Spleen (tissue), 7 donors: Measurements from ENCODE around the gene SATB1.

Source experiments
- CTCF ChIP-seq, 11 experiments: fragments of 200-600 bp in 7 of 11; fragments of 450-650 bp in 4 of 11; sonication (generic) in 4 of 11; IDR thresholded peaks in 8 of 11; conservative IDR thresholded peaks in 3 of 11; 1 replicate in 7 of 11; 2 replicates in 4 of 11; pipeline versions ENCODE4 v1.4.0 to v1.8.0; 2016 to 2021; ENCODE audit warnings: antibody characterized with exemption in 11 of 11, inconsistent platforms in 4 of 11, mild to moderate bottlenecking in 1 of 11
- POLR2A ChIP-seq, 3 donors: fragments of 450-650 bp; IDR thresholded peaks; one replicate each; pipeline ENCODE4 v1.5.1; 2017; ENCODE audit warnings: antibody characterized with exemption in 3 of 3, mild to moderate bottlenecking in 1 of 3
- POLR2AphosphoS5 ChIP-seq, 3 donors: sonication (generic); formaldehyde crosslinking; IDR thresholded peaks; one replicate each; pipeline ENCODE4 v1.5.1; 2017; ENCODE audit warnings: antibody characterized with exemption in 3 of 3
- donor health status: DM: no; HTN: no; CAD: no; lungs with moderate emphysema.
- donor health status: DM: no; HTN: no; CAD: no.
- donor health status: DM: no; HTN: no; CAD: no.

- TF ChIP-seq CTCF (IDR thresholded peaks at IDR 0.05 in 8 of 11, conservative IDR thresholded peaks at IDR 0.05 in 3 of 11) = no peak
- no peak for TF ChIP-seq POLR2AphosphoS5 (IDR thresholded peaks at IDR 0.05)
- TF ChIP-seq POLR2A (IDR thresholded peaks at IDR 0.05) = no peak
Observed at GRCh38 chr3:18422972-18423371, 2.2 kb downstream of the SATB1 start.
